GM19397 (cell line): ENCODE results near the gene CCDC15.

Source experiments
- ATAC-seq: cut with Tn5 transposase; IDR thresholded peaks from one replicate; pipeline ENCODE4 v1.9.1; 2021; ENCODE audit warnings: mild to moderate bottlenecking, moderate library complexity; ENCODE audit not compliant: unreplicated experiment

Gene CCDC15

GRCh38 chr11:124953753-124954589 lies at the start of gene CCDC15:
Gene CCDC15, plus strand, starts transcription at chr11:124954202. Its CDS starts 531 bp downstream, at chr11:124954733.
- ATAC-seq: peak; percentile 99

- no peak for ATAC-seq
Observed at GRCh38 chr11:124915541-124916369, 38.2 kb upstream of the CCDC15 start.

- ATAC-seq: no peak
Observed at GRCh38 chr11:124916370-124916710, 37.7 kb upstream of the CCDC15 start.

GRCh38 chr11:124917115-124917637 lies 36.8 kb upstream of the CCDC15 start:
- no peak for ATAC-seq

DNA sequence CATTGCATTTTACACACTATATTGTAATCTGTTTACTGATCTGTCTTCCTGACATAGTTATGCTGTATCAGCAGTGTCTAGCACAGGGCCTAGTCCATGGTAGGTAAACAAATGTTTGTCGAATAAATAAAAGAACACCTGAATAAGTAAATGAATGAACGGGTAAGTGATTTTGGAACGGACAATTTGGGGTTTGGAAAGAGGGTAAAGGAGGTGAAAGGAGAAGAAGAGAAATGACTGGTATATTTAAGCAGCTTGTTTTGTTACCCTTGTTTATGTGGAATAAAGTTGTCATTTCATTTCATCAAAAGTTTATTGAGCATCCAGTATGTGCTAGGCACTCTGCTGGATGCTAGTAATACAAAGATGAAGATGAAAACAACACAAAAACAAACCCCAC lies 35.1 kb upstream of the CCDC15 start, which contains the start of gene HEPN1:
Gene HEPN1, plus strand, starts transcription at position 301 of the 400 bp plus-strand sequence.
- ATAC-seq: no peak

GRCh38 chr11:124919898-124920297 lies 34.1 kb upstream of the CCDC15 start:
- no peak for ATAC-seq

DNA sequence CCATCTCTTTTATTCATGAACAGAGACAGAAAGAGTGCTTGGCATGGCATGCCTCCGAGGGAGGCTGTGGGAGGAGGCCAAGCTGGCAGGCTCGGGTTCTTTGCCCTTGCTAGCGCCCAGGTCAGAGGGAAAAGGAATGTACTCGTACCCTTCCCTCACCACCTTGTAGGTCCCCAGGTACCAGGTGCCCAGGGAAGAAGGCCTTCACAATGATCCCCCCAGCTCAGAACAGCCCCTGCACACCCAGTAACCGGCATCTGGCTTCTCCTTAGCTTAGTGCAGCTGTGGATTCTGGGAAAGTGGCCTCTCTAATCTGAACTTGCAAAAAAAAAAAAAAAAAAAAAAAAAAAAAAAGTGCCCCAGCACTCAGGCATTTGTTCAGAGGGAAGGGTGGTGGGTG lies 33.6 kb upstream of the CCDC15 start:
- no peak for ATAC-seq

DNA sequence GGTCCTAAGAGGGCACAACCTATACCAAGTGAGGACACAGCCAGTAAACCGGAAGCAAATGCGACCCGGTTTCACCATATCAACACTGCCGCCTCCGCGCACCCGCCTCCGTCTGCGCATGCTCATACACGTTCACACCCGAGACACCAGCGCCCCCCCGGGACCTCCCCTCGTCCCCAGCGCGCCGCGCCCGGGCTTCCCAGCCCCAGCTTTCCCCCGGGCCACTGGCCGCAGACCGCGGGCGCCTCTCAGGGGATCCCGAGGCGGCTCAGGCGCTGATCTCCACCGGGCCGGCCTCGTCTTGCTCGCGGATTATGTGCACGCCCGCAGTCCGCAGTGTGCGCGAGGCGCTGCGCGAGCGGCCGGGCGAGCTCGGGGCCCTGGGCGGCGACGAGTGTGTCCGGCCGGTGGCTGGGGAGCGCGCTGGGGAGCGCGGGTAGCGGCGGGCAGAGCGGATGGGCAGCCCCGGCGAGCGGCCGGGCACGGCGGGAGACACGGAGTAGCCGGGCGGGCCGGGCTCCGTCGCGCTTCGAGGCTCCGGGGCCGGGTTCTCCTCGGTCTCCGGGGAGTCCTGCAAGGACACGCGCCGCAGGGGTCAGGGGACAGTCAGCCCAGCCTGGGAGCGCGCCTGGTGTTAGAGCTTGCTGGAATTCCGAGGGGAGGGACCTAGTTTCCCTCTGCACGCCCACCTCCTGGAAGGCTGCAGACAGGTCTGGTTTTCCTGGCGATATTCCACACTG lies 33.0 kb upstream of the CCDC15 start:
- peak; percentile 64 for ATAC-seq

DNA sequence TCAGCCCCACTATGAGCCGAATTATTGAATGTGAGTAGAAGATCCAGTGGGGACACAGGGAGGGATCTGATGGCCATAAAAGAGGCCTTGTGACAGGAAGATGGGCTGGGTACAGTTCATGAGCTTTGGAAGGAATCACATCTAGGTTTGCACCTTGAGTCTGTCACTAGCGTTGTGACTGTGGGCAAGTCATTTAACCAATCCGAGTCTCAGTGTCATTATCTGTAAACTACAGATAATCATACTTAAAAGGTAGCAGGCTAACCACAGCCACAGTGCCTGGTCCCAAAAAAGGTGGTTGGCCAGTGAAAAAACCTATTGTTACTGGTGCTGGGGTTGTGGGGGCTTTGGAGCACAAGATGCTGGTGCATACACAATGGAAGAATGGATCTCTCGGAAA lies 31.2 kb upstream of the CCDC15 start:
- ATAC-seq: no peak

DNA sequence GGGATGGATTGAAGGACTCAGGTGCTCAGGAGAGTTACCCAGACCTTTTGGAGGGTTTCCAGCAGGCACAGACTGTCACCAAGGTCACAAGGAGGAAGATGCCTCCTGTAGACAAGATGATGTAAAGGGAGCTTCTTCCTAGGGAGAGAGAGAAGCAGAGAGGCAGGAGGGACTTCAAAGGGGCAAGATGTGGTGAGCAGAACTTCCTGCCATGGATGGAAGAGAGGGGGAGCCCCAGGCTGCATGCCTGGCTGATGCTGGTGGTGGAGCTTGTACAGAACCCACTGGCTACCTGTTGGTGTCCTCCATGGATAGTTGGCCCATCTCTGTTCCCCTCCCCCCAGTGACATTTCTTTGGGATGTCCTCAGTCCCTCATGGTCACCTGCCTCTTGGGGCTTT lies 30.7 kb upstream of the CCDC15 start:
- no peak for ATAC-seq

DNA sequence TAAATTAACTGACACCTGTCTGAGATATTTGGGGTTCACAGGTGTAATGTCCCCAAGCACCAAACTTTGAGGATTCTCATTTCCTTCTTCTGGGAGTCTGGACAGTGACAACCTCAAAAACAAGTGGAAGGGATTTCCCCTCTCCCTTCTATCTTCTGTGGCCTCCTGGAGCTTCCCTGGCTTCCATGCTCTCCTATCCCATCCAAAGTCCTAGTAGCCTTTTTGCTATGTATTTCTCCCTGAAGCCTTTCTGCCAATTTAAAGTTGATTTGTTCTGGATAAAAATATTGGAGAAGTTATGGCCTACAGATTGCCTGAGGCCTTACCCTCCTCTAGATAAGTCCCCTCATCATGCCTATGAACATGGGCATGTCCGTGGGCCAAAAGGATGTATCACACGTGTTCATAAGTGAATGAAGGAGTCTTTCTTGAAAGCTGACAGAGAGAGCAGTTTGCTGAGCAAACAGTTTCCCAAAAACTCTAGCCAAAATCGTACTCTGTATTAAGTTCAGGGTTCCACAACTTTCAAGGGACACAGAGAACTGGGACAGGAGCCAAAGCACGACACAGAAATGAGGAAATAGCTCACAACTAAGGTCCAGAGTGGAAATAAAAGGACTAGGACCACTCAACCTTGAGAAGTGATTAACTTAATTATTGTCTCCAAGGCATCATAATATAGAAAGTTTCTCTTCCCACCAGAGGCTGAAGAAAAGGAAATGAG lies 24.9 kb upstream of the CCDC15 start:
- no peak for ATAC-seq

DNA sequence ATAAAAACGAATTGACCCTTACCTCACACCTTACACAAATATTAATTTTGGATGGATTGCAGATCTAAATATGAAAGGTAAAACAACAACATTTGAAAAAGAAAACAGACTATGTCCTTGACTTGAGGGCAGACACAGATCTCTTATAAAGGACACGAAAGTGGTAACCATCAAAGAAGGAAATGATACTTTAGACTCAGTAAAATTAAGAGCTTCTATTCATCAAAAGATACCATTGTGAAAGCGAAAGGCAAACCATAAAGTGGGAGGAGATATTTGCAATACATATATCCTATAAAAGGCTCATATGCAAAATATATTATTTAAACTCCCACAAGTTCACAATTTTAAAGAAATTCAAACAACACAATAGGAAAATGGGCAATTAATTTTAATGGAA lies 23.2 kb upstream of the CCDC15 start:
- ATAC-seq: no peak

- ATAC-seq: no peak
Observed at GRCh38 chr11:124934862-124935547, 19.0 kb upstream of the CCDC15 start.

DNA sequence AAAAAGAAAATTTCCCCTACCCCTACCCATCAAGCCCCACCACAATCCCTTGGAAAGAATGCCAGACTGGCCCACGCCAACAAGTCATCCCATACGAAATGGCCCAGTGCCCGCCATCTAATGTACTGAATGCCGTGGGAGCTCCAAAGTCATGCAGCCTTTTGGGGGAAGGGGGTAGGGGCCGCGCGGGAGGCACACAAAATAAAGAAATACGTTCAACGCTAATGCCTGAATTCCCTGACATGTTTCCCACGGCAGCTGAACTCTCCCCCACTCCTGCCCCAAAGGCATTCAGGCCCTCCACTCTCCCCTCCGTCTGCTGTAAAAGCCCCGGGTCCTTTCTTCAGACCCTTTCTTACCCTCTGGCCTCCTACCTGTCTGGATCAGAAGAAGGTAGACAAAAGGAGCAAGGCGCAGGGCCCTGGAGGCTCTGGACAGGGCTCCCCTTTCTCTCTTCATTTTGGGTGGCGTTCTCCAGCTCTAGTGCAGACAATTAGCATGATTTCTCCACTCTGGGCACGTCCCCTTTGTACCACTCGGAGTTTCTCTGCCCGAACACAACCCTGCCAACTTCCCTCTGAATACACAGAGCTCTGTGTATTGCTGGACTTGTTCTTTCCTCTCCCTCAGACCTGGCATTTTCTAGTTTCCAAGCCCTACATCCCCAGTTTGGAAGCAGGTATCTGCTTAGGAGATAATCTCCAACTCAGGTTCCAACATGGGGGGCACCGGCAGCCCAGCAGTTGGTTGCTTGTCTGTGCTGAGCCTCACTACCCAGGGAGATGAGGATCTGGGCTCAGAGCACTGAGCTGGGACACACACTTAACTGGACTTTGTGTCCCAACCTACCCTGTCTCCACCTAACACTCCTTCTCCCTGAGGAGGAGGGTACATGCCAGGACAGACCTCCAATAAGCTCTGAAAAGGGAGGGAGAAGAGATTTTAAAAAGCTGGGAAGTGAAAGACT lies 18.2 kb upstream of the CCDC15 start, which contains the start of gene HEPACAM:
Gene HEPACAM, minus strand, starts transcription at position 500 of the 967 bp plus-strand sequence. Its CDS starts 41 bp downstream, at position 459.
- no peak for ATAC-seq

DNA sequence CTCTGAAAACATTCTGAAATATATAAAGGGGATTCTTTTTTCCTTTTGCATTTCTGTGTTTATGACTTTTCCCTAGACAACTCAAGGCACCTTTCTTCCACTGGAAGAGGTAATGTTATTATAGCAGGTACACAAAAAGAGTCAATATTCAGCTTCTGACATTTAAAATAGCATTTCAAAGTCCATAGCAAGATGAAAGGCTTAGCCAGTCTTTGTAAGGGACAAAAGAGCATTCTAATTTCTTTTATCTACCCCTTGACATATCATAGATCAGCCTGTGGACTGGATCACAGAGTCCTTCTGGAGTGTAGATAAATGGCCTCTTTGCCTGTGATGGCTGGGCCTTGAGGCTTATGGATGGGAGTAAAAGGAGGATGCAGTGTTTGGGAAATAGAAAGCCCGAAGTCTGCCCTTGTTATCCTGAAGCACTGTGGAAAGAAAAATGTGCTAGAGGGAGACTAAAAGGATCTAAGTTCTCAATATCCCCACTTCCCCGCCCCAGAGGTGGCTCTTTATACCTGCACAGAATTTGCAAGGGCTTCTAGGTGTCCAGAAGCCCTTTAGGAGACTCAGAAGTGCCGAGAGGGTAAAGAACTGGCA lies 16.6 kb upstream of the CCDC15 start:
- no peak for ATAC-seq

- ATAC-seq: no peak
Observed at GRCh38 chr11:124938206-124938765, 15.7 kb upstream of the CCDC15 start.

DNA sequence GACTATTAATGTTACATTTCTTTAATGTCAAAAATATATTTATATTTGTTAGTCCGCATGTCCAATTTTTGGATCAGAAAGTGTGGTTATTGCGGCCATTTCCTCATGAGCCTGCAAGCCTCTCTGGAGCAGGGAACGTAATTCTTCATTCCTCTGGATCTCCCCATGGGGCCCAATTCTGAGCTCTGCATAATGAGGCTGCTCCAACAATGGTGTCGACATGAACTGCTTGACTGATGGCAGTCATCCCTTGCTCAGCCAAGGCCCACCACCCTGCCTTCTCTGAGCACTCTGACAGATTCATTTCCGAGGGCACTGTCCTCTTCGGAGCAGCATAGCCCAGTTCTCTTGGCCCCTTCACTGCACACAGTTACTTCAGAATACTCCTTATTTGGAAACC lies 15.0 kb upstream of the CCDC15 start:
- ATAC-seq: no peak

DNA sequence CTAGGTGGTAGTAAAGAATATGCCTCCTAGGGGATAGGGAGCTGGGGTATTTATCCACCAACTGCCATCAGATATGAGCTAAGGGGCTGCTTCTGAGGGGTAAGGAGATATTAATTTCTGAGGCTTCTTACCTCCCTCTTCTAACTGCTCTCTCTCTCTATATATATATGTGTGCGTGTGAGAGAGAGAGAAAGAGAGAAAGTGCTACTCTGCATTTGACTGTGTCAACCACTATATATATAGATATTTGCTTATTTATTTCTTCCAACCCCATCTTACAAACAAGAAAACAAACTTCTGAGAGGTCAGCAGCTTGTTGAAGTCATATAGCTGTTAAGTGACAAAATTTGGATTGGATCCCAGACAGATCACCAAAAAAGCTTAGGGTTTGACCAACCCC lies 12.3 kb upstream of the CCDC15 start:
- ATAC-seq: no peak
